Renal cortical epithelial cell (primary cell): ENCODE data around the gene HSPE1. TPM values are rescaled to one million over a fixed set of nuclear protein-coding genes. Genes with fewer than 3 reads are reported as not detected.

Experiments
- total RNA-seq: library from RNA; depleted of rRNA; stranded (reverse); fragments of >200 nt; gene quantifications from 2 replicates; pipeline ENCODE4 v1.2.3, GENCODE V29; 2014

HSPE1 gene
- total RNA-seq, 1 donor from 2014 or later = 135 TPM

Other genes starting within 250 kb of the HSPE1 start
- 9.9 and 16.9 TPM in 2 replicates for gene ANKRD44, start 189.6 kb upstream of the HSPE1 start, total RNA-seq
- 167 and 258 TPM in 2 replicates for gene SF3B1, start 65.4 kb upstream of the HSPE1 start, total RNA-seq
- 48.3 and 81.1 TPM in 2 replicates for gene COQ10B, start 46.8 kb upstream of the HSPE1 start, total RNA-seq
- gene HSPD1, start 539 bp upstream of the HSPE1 start, total RNA-seq = 218 and 315 TPM in 2 replicates
- gene MOB4, start 15.7 kb downstream of the HSPE1 start, total RNA-seq = 42.6 and 45.1 TPM in 2 replicates
- gene RFTN2, start 175.2 kb downstream of the HSPE1 start, total RNA-seq = under 0.01 and 0.05 TPM in 2 replicates
- 8.9 and 10.5 TPM in 2 replicates for gene MARS2, start 205.0 kb downstream of the HSPE1 start, total RNA-seq